ENCODE results near the gene TM7SF2. TPM values are rescaled to one million over a fixed set of nuclear protein-coding genes. Genes with fewer than 3 reads are reported as not detected.
A peak's percentile ranks its signal among the peaks of the same experiment; 100 is the strongest.

Gene TM7SF2
- total and polyA plus RNA-seq, 2 of the 13 experiments (the other 11 are each of a cell fraction or from before 2014, with no cell fraction given) = 56.0 to 66.9 TPM

DNA sequence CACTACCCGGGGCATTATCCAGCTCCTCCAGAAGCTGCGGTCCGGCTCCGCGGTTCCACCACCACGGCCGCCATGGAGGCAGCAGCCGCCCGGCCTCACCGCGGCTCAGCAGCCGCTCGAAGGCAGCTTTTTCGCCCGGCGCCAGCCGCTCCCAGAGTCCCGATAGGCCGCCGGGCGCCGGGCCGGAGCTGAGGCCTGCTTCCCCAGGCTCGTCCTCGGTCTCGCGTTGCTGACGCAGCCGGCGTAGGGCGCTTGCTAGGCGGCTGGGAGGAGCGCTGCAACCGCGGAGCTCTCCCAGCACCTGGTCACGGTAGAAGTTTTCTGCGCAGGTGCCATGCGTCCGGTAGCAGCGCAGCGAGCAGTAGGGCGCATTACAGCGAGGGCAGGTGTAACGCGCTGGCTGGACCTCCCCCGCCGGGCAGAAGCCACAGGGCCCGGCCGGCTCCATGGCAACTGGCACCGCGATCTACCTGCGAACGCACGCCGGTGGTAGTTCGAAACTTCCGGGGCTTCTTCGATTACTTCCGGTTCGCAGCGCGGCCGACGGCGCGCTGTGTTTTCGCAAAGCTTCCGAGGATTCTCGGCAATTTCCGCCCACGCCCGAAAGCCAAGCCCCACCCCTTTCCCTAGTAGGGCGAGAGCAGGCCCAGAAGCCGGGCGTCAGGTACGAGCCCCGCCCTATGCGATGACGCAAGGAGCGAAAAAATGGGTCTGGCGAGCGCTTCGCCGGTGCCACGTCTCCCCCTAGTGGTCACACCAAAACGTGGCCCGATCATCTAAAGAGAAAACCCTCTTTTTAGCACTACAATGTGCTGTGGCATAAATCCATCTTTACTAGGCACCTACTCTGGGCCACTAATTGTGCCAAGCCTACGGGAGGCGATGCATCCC is 5.8 kb downstream of the TM7SF2 start, which contains the start of gene ZNHIT2 (continued):
- TF ChIP-seq GPBP1L1 (CRISPR knock-in tag; IDR thresholded peaks at IDR 0.05) = no peak
- peak; percentile 75 for TF ChIP-seq SP4 (CRISPR knock-in tag; IDR thresholded peaks at IDR 0.05)
- TF ChIP-seq SALL1 (CRISPR knock-in tag; IDR thresholded peaks at IDR 0.05) = peak; percentile 88
- TF ChIP-seq, protein P1, sequence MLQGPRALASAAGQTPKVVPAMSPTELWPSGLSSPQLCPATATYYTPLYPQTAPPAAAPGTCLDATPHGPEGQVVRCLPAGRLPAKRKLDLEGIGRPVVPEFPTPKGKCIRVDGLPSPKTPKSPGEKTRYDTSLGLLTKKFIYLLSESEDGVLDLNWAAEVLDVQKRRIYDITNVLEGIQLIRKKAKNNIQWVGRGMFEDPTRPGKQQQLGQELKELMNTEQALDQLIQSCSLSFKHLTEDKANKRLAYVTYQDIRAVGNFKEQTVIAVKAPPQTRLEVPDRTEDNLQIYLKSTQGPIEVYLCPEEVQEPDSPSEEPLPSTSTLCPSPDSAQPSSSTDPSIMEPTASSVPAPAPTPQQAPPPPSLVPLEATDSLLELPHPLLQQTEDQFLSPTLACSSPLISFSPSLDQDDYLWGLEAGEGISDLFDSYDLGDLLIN (CRISPR knock-in tag; IDR thresholded peaks at IDR 0.05; ENCODE audit: borderline replicate concordance) = no peak
- 0 out of 2 replicates have a peak, but pooled peaks have one; percentile 22 for TF ChIP-seq FIP1L1 (IDR thresholded peaks at IDR 0.05; ENCODE audit: borderline replicate concordance, insufficient read depth, low read depth, low read length)
- no peak for TF ChIP-seq ZFP37 (CRISPR knock-in tag; IDR thresholded peaks at IDR 0.05; ENCODE audit: borderline replicate concordance)
- TF ChIP-seq GZF1 (CRISPR knock-in tag; IDR thresholded peaks at IDR 0.05) = no peak
- no peak for TF ChIP-seq ZNF713 (CRISPR knock-in tag; IDR thresholded peaks at IDR 0.05)
- peak; percentile 24 for TF ChIP-seq NFYC (CRISPR knock-in tag; IDR thresholded peaks at IDR 0.05)
- TF ChIP-seq YEATS4 (CRISPR knock-in tag; IDR thresholded peaks at IDR 0.05; ENCODE audit: borderline replicate concordance) = no peak; the same call in 1 of the 2 replicates
- TF ChIP-seq MBD4 (IDR thresholded peaks at IDR 0.05; ENCODE audit: borderline replicate concordance, low read length) = no peak
- TF ChIP-seq PPARG (CRISPR knock-in tag; conservative IDR thresholded peaks at IDR 0.05) = no peak; the same call in 1 of the 2 replicates
- peak; percentile 85 for TF ChIP-seq RAD21 (CRISPR knock-in tag; IDR thresholded peaks at IDR 0.05)
- TF ChIP-seq XBP1 (CRISPR knock-in tag; IDR thresholded peaks at IDR 0.05) = no peak
- TF ChIP-seq FOXK2 (IDR thresholded peaks at IDR 0.05) = peak; percentile 76
- TF ChIP-seq, protein P2, sequence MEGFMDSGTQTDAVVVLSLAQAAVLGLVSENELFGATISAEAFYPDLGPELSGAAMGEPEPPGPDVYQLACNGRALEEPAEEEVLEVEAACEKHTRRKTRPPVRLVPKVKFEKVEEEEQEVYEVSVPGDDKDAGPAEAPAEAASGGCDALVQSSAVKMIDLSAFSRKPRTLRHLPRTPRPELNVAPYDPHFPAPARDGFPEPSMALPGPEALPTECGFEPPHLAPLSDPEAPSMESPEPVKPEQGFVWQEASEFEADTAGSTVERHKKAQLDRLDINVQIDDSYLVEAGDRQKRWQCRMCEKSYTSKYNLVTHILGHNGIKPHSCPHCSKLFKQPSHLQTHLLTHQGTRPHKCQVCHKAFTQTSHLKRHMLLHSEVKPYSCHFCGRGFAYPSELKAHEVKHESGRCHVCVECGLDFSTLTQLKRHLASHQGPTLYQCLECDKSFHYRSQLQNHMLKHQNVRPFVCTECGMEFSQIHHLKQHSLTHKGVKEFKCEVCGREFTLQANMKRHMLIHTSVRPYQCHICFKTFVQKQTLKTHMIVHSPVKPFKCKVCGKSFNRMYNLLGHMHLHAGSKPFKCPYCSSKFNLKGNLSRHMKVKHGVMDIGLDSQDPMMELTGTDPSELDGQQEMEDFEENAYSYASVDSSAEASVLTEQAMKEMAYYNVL (CRISPR knock-in tag; IDR thresholded peaks at IDR 0.05; ENCODE audit: borderline replicate concordance) = peak; percentile 31; the same call in 1 of the 2 replicates
- no peak for TF ChIP-seq RCOR2 (CRISPR knock-in tag; IDR thresholded peaks at IDR 0.05)
- peak; percentile 39; the same call in 1 of the 2 replicates for TF ChIP-seq ZNF598 (CRISPR knock-in tag; IDR thresholded peaks at IDR 0.05; ENCODE audit: borderline replicate concordance)
- TF ChIP-seq, protein P3, sequence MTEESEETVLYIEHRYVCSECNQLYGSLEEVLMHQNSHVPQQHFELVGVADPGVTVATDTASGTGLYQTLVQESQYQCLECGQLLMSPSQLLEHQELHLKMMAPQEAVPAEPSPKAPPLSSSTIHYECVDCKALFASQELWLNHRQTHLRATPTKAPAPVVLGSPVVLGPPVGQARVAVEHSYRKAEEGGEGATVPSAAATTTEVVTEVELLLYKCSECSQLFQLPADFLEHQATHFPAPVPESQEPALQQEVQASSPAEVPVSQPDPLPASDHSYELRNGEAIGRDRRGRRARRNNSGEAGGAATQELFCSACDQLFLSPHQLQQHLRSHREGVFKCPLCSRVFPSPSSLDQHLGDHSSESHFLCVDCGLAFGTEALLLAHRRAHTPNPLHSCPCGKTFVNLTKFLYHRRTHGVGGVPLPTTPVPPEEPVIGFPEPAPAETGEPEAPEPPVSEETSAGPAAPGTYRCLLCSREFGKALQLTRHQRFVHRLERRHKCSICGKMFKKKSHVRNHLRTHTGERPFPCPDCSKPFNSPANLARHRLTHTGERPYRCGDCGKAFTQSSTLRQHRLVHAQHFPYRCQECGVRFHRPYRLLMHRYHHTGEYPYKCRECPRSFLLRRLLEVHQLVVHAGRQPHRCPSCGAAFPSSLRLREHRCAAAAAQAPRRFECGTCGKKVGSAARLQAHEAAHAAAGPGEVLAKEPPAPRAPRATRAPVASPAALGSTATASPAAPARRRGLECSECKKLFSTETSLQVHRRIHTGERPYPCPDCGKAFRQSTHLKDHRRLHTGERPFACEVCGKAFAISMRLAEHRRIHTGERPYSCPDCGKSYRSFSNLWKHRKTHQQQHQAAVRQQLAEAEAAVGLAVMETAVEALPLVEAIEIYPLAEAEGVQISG (CRISPR knock-in tag; IDR thresholded peaks at IDR 0.05) = peak; percentile 83
- TF ChIP-seq ELF4 (CRISPR knock-in tag; IDR thresholded peaks at IDR 0.05; ENCODE audit: borderline replicate concordance) = peak; percentile 71; the same call in 1 of the 2 replicates
- TF ChIP-seq NFATC3 (CRISPR knock-in tag; IDR thresholded peaks at IDR 0.05) = no peak
- 0 out of 2 replicates have a peak, but pooled peaks have one; percentile 73 for TF ChIP-seq IRX3 (CRISPR knock-in tag; IDR thresholded peaks at IDR 0.05; ENCODE audit: borderline replicate concordance, low read depth)

Data from HepG2 (cell line).